SHP77 treated with DMSO at 0.1 percent for 48 hours (cell line): ENCODE measurements around the gene MIR17HG.

ENCODE experiments used
- DNase-seq: peaks from one replicate; lab custom pipeline; 2025; lab: John Stamatoyannopoulos, UW

Gene MIR17HG

DNA sequence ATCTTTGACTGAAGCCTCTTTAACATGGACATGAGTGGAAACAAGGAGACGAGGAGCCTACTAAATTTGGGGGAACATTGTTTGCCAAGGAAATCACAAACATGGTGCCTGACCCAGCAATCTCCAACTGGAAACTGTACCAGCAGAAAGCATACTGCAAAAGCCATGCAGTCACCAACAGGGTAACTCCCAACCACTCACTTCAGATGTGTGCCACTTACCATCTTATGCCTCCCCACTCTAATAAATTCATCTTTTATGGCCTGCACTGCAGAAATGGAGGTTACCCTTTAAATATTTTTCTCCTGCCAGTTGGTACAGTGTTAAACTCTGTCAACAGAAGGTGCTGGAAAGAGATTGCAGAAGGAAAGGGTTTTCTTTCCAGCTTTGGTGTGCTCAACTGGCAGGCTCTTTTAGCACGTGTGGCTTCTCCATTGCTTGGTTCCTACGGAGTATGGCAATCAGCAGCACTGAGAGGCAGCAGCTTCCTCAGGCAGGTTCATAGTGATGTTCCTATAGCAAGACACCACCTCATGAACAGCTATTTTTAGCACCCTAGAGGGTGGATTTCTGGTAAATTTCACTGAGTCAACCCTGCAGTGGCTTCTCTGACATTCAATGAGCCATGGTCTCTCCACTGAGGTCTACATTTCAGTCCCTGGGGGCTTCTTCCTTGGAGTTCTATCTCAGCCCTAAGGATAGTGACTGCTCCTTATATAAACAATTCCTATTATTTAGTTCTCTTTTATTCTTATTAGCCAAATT, 21.4 kb downstream of the MIR17HG start:
- DNase-seq: no peak

- no peak for DNase-seq
Measured at GRCh38 chr13:91369441-91369831, 21.9 kb downstream of the MIR17HG start.

GRCh38 chr13:91370501-91370900, 23.0 kb downstream of the MIR17HG start:
- DNase-seq: no peak

- DNase-seq: no peak
Measured at GRCh38 chr13:91372911-91373310, 25.4 kb downstream of the MIR17HG start.

DNA sequence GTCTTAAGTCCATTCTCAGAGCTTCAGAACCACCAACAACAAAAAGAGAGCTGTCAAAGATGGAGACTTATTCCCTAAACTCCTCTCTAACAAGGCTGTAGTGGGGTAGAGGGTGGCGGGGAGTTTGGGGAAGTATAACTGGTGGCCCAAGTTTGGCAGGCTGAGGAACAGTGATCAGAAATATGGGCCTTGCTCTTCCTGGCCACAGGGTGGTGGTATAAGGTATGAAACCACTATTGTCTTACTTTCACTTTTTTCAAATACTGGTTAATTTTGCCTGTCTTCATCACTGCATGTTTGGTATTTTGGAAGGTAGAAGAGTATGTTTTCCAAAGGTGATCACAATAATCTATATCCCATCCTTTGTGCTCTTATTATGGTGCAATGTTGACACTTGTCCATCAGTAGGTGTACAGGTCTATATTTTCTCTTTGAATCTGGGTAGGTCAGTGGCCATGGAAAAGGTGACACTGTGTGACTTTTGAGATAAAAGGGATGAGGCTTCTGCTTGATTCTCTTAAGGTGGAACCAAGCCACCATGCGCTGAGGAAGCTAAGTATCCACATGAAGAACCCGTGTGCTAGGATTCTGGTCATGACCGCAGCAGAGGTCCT, 27.7 kb downstream of the MIR17HG start:
- no peak for DNase-seq

DNA sequence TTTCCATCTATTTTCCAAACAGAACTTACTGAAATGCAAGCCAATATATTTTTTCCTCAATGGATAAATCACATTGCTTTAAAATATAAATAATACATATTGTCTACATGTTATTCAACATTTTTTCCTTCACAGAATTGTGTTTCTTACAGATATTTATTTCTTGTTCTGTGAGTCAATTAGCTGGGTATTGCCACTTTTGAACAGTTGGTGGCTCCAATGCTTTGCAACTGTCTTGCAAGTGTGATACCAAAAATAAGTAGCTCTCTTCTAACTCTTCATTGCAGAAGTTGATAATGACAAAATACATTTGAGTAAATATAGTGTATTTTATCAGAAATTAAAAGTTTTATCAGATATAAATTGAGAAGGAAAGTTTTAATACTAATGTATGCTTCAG, 33.9 kb downstream of the MIR17HG start:
- no peak for DNase-seq

DNA sequence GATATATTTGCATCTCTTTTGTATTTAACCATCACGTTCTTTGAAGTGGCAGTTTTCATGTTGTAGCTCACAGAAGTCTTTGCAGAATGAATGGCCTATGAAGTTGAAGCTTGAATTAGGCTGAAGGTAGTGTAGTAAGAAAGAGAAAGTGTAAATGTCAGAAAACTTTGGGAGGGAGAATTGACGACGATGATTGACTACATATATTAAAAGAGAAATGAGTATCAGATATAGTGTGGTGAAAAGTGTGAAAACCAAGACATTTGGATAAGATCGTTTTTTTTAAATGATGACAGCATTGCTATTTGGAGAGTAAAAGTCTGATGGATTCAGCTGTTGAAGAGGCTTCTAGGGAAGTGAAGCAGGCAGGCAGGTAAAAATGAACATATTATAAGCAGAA, 36.3 kb downstream of the MIR17HG start:
- no peak for DNase-seq

GRCh38 chr13:91384896-91385295, 37.4 kb downstream of the MIR17HG start:
- no peak for DNase-seq

DNA sequence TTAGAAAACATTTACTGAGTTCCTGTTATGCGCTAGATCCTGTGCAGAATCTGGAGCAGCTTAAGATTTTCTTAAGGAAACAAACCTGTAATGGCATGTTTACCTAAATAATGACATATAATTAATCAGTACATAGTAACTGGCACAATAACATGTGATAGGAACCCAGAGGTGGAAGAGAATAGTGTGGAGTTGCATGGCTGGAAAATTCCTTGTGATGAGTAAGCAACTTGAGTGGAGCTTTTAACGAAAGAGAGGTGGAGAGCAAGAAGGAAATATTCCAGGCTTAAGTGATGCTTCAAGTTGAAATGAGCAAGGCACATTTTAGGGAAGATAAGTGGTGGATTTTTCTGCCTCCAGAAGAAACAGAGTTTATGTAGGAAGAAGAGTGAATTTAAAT, 41.7 kb downstream of the MIR17HG start:
- no peak for DNase-seq

DNA sequence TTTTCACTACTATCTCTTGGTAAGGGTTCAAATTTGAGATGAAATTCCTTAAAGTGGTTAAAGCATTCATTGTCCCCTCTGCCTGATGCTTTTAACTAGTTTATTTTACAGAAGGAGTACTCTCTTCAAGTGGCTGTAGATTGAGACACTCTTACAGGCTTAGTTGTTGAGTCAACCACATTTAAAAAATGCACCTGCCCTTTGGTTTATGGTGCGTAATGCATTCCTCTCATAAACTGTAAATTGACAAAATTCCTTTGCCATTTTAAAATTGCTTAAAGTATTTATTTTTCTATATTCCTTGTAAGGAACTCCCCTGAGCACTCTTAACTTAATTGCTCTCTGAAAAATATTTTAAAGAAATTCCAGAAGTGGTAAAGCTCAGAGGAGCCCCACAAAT, 50.1 kb downstream of the MIR17HG start:
- no peak for DNase-seq

DNA sequence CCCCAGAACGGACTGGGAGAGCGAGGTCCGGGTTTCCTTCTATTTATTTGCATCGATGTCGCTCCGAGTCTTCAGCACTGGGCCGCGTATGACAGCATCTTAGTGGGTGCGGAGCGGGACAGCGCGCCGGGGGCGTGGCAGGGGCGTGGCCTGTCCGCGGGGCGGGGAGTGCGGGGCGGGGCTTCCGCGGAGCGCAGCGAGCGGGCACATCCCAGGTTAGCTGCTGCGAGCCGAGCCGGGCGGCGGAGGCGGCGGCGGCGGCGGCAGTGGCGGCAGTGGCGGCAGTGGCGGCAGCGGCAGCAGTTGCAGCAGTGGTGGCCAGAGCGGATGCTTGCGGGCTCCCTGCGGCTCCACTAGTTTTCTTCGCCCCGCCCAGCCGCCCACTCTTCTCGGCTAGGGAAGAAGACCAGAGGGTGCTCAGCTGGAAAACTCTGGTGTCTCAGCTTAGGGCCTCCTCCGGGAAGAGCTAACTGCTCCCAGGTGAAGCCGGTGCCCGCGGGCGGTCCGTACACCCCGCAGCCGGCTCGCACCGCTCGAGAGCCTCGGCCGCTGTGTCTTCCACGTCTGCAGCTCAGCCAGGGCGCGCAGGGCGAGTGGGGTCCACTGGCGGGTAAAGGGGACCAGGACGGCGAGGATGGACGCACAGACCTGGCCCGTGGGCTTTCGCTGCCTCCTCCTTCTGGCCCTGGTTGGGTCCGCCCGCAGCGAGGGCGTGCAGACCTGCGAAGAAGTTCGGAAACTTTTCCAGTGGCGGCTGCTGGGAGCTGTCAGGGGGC, 51.1 kb downstream of the MIR17HG start, which contains the start of gene GPC5:
GPC5 (plus strand) TSS at position 209 of the 776 bp plus-strand sequence.
- peak; percentile 70 for DNase-seq

- DNase-seq: no peak
Measured at GRCh38 chr13:91399189-91400062, 51.9 kb downstream of the MIR17HG start.

- no peak for DNase-seq
Measured at GRCh38 chr13:91400063-91400399, 52.5 kb downstream of the MIR17HG start.

- no peak for DNase-seq
Measured at GRCh38 chr13:91400671-91401070, 53.2 kb downstream of the MIR17HG start.

DNA sequence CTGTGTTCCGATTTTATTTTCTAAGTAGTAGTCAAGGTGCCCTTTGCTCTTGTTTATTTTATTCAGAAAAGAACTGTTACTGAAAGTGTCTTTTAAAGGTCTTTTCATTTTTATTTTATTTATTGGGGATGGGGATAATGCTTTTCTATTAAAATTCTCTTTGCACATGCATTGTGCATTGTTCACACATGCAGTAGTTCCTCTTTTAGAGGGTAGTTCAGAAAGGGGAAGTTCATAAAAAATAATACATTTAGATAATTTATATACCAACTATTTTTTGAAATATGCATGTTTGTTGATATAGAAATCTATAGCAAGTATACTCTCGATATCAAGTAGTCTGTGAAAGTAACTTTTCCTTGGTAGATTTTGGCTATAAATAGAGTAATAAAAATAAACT, 54.4 kb downstream of the MIR17HG start:
- no peak for DNase-seq
